NCI-H748 (cell line): ENCODE measurements around the gene THRSP.
A peak's percentile ranks its signal among the peaks of the same experiment; 100 is the strongest.
"Not testable (repeated sequence)": the region's sequence is repeated elsewhere in the genome, so short reads cannot be mapped to it uniquely, and the experiment has no call there.

Experiments
- DNase-seq: peaks from one replicate; lab custom pipeline; 2025; ENCODE audit not compliant: unreplicated experiment; lab: John Stamatoyannopoulos, UW

The THRSP gene

GRCh38 chr11:78063440-78064181, at the start of gene THRSP:
THRSP (plus strand) TSS chr11:78063861; CDS start chr11:78063882, 21 bp downstream.
- DNase-seq, result no peak

- DNase-seq, result not testable (repeated sequence)
Observed at GRCh38 chr11:78014937-78015520, 48.6 kb upstream of the THRSP start.

GRCh38 chr11:78015878-78016277, 47.8 kb upstream of the THRSP start:
- DNase-seq, result no peak

- DNase-seq, result no peak
Observed at GRCh38 chr11:78019808-78020207, 43.9 kb upstream of the THRSP start.

- DNase-seq, result no peak
Observed at GRCh38 chr11:78020246-78020645, 43.4 kb upstream of the THRSP start.

- DNase-seq, result no peak
Observed at GRCh38 chr11:78021611-78022010, 42.0 kb upstream of the THRSP start.

GRCh38 chr11:78022397-78023396, 41.0 kb upstream of the THRSP start, which contains the start of gene KCTD14:
KCTD14 (minus strand) TSS chr11:78023276; CDS start chr11:78023249, 27 bp downstream.
- DNase-seq, result peak; percentile 53

- DNase-seq, result no peak
Observed at GRCh38 chr11:78023426-78023825, 40.2 kb upstream of the THRSP start.

GRCh38 chr11:78025378-78025777, 38.3 kb upstream of the THRSP start:
- DNase-seq, result no peak

- no peak for DNase-seq
Observed at GRCh38 chr11:78027759-78028158, 35.9 kb upstream of the THRSP start.

GRCh38 chr11:78028423-78028822, 35.2 kb upstream of the THRSP start:
- DNase-seq, result not testable (repeated sequence)

GRCh38 chr11:78030429-78031325, 33.0 kb upstream of the THRSP start:
- peak; percentile 95 for DNase-seq

- DNase-seq, result no peak
Observed at GRCh38 chr11:78031629-78032028, 32.0 kb upstream of the THRSP start.

- no peak for DNase-seq
Observed at GRCh38 chr11:78032090-78032489, 31.6 kb upstream of the THRSP start.

- DNase-seq, result no peak
Observed at GRCh38 chr11:78033040-78033439, 30.6 kb upstream of the THRSP start.

GRCh38 chr11:78034623-78035022, 29.0 kb upstream of the THRSP start:
- DNase-seq, result no peak

GRCh38 chr11:78036313-78036712, 27.3 kb upstream of the THRSP start:
- DNase-seq, result no peak

- no peak for DNase-seq
Observed at GRCh38 chr11:78037056-78037455, 26.6 kb upstream of the THRSP start.

GRCh38 chr11:78037825-78038620, 25.6 kb upstream of the THRSP start:
- no peak for DNase-seq
